Amniotic stem cell (primary cell): ENCODE measurements around the gene CDK18.

Experiments used
- DNase-seq: peaks from one replicate; lab custom pipeline; 2025; lab: John Stamatoyannopoulos, UW

Gene CDK18

GRCh38 chr1:205570796-205571537, 66.5 kb downstream of the CDK18 start:
- DNase-seq: no peak

- no peak for DNase-seq
Measured at GRCh38 chr1:205571747-205572146, 67.3 kb downstream of the CDK18 start.

DNA sequence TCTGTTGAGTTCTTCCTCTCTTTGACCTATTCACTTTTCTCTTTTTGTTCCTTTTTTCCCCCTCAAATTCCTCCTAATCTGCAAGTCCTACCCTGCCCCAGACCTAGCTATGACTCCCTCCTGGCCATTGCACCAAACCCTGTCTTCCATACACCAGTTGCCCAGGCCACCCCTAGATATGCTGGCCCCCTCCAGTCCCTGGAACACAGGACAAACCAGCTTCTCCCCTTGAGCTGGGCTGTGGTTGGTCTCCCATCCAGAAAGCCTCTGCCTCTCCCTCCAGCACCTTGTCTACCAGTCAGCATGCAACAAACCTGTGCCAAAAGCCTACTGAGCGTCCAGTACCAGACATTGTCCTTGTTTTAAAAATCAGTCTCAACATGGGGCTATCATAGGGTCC, 68.0 kb downstream of the CDK18 start:
- DNase-seq: no peak

- no peak for DNase-seq
Measured at GRCh38 chr1:205575294-205575885, 70.9 kb downstream of the CDK18 start.

DNA sequence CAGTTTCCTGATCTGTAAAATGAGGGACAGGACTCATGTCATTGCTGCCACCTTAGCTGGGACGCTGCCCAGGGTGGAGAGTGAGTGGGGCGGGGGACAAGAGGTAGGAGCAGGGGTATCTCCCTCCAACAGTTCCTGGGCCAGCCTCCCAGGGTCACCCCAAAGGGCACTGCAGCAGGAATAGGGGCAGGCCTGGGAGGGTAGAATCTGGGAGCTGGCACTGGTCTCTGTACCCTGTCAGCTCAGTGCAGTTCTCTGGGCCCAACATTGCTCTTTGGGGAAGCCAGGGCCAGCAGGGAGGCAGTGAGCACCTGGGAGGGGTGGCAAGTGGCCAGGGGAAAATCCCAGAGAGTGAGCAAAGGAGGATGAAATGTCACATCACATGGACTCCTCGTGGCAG, 71.5 kb downstream of the CDK18 start:
- no peak for DNase-seq

- DNase-seq: no peak
Measured at GRCh38 chr1:205576805-205577761, 72.6 kb downstream of the CDK18 start.

GRCh38 chr1:205577874-205578658, 73.6 kb downstream of the CDK18 start:
- DNase-seq: no peak

DNA sequence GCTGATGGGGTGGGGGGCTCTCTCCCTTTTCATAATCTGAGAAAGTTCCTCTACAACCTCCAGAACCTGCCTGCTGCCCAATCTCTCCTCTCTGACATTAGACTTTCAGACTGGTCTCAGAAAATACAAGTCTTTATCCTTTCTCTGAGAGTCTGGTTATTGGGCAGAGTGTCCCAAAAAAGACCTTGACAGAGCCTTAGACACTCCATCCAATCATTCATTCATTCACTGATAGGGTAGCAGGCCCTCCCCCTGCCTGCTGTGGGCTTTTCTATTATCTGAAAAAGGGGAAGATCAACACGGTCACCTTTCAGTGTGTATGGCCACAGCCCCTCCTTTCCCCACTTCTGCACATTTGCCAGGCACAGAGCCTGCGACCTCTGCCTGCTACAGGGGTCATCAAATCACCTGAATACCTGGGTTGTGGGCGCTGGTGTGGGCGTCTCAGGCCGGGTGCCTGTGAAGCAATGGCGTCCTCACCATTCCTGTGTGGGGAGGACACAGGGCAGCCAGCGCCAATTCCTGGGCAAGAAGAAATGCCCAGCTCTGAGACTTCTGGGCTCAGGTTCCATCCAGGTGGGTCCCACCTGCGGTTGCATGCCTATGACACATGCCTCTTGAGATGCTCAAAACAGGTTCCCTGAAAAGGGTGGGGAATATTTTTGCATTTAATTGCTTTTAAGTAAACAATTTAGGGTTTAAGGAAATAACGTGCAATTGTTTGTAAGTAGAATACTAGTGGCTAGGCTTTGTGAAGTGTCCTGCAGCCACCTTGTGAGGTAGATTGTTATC, 74.5 kb downstream of the CDK18 start:
- DNase-seq: no peak

- no peak for DNase-seq
Measured at GRCh38 chr1:205579711-205580110, 75.2 kb downstream of the CDK18 start.

DNA sequence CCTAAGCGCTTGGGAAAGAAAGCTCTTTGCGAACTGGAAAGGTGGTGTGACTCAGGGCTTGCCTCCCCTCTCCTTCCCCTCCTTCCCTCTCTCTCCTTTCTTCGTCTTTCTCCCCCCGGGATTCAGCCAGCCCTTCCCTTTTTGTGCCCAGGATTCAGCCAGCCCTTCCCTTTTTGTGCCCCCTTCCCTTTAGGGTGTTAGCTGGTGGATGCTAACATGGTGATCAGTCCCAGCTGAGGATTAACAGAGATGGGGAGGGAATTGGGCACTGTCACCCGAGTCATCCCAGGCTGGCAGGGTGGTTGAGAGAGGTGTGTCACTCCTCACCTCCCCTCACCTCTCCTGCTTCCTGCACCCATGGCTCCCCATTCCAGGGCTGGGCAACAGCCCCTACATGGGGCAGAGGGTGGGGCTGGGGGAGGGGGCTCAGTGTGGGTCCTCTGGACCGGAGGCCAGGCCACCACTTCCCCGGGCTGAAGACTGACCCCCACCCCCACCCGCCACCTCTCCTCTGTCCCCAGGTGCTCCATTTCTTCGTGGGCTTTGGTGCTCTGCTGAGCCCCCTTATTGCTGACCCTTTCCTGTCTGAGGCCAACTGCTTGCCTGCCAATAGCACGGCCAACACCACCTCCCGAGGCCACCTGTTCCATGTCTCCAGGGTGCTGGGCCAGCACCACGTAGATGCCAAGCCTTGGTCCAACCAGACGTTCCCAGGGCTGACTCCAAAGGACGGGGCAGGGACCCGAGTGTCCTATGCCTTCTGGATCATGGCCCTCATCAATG, 75.9 kb downstream of the CDK18 start:
- no peak for DNase-seq

DNA sequence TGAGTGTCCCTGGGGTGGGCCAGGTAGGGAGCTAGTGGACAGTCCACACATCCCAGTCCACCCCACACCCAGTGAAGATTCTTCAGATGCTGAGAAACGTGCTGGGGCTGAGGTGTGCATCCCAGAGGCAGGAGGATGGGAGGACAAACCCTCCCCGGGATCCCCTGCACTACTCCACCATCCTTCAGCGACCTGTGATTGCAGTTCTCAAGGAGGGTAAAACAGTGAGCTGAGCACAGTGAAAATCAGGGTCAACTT, 76.4 kb downstream of the CDK18 start:
- no peak for DNase-seq

DNA sequence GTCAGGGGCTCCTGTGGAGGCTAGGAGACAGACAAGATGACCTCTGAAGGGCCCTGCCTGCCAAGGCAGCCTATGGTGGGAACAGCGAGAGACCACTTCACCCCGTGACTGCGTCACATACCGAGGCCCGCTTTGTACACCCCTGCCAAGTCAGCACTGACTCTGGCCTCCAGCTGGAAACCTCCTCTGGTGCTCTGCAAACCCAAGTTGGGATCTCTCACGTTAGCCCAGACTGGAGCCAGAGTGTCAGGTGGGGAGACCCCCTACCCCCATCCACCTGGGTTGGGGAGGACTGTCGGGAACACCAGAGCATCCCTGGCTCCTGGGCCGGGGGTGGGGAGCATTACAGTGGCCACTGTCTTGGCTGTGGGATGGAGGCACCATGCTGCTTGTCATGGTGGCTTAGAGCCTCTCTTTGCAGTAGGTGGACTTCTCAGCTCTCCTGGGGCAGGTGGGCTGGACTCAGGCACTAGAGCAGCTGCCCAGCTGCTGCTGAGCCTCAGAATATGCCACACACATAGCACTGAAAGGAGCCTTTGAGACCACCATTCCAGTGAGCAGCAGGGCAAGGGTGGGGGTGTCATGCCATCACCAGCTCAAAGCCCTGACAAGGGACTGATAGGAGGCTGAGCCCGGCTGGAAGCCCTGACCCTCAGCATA, 77.0 kb downstream of the CDK18 start:
- DNase-seq: no peak

DNA sequence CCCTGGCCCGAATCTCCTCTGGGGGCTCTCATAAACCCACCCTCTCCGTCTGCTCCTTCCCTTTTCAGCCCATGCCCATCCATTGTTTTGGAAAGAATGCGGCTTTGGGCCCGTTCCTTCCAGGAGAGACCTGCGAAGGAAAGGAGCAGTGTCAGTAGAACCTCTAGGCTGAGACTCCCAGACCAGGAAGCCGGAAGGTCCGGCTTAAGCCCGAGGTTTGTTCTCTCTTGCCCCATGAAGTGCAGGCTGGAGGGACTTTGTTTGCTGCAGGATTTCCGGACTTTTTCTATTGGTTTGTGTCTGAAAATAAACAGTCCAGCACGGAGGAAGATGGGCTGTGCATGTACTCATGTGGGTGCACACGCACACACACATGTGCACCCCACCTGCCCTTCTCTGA, 77.6 kb downstream of the CDK18 start:
- no peak for DNase-seq
